GM12801 (cell line): ENCODE results near the gene CRACDL.

Experiments
- TF ChIP-seq, protein P1 (sequence below): IDR thresholded peaks from one replicate; pipeline ENCODE4 v1.5.1; 2011; ENCODE audit warnings: control low read depth; ENCODE audit not compliant: insufficient read length; ENCODE audit errors: extremely low read depth

Gene CRACDL

DNA sequence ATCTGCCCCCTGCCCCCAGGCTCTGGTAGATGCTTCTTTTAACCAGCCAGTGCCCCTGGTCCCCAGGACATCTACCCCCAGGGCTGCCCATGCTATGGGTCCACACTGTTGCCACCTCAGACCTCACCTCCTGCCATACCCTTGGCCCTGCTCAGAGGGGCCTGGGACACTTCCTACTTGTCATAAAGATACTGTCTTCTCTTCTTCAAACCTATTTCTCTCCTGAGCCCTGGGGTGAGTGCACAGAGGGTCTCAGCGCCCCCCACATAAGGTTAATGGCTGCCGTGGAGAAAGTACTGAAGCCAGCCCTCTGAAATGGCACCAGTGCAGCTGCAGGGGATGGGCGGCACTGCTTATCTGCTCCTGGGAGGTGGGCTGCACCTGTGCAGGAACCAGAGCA is 127.5 kb downstream of the CRACDL start:
- TF ChIP-seq, protein P1, sequence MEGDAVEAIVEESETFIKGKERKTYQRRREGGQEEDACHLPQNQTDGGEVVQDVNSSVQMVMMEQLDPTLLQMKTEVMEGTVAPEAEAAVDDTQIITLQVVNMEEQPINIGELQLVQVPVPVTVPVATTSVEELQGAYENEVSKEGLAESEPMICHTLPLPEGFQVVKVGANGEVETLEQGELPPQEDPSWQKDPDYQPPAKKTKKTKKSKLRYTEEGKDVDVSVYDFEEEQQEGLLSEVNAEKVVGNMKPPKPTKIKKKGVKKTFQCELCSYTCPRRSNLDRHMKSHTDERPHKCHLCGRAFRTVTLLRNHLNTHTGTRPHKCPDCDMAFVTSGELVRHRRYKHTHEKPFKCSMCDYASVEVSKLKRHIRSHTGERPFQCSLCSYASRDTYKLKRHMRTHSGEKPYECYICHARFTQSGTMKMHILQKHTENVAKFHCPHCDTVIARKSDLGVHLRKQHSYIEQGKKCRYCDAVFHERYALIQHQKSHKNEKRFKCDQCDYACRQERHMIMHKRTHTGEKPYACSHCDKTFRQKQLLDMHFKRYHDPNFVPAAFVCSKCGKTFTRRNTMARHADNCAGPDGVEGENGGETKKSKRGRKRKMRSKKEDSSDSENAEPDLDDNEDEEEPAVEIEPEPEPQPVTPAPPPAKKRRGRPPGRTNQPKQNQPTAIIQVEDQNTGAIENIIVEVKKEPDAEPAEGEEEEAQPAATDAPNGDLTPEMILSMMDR: no peak

DNA sequence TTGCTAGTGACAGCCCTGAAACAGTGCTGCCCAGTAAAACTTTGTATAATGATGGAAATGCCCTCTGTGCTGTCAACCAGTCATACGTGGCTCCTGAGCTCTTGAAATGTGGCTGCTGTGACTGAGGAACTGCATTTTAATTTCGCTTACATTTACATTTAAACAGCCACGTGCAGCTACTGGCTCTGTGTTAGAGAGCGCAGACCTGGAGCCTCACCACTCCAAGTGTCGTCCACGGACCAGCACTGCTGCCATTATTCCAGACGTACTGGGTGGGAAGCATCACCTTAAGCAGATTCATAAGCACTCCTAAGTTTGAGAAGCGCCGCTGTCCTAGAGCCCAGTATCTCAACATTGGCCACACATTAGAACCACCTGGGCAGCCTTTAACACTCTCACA is 128.1 kb downstream of the CRACDL start:
- TF ChIP-seq, protein P1: no peak

DNA sequence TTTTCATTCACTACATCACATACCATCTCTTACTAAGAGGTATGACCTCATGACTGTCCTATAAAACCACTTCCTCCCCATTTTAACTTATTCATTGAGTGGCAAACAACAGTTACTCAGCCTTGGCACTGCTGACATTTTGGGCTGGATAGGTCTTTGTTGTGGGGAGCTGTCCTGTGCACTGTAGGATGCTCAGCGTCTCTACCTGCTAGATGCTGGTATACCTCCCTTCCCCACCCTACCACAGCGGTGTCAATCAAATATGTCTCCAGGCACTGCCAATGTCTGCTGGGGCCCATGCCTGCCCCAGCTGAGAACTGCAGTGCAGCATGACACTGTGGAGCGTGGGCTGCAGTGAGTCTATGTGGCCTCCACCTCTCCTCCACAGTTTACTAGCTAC is 128.8 kb downstream of the CRACDL start:
- TF ChIP-seq, protein P1: no peak

DNA sequence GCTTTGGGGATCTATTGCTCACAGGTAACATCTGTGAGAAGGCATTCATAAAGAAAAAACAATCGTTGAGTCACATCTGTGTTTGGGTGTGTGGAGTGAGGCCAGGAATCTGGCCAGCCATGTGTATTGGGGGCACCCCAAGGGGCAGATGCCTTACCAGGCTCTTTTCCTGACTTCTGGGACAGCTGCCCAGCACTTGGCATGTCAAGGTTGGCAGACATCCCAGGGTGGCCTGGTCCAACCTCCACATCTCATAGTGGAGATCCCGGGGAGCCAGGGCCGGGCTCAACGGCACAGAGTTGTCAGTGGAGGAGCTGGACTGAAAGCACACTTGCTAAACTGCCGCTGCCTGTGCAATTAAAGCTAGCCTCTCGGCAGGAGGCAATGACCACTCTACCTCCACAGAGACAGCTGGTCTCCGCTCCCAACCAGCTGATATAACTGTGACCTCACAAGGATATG is 129.8 kb downstream of the CRACDL start:
- TF ChIP-seq, protein P1: no peak

DNA sequence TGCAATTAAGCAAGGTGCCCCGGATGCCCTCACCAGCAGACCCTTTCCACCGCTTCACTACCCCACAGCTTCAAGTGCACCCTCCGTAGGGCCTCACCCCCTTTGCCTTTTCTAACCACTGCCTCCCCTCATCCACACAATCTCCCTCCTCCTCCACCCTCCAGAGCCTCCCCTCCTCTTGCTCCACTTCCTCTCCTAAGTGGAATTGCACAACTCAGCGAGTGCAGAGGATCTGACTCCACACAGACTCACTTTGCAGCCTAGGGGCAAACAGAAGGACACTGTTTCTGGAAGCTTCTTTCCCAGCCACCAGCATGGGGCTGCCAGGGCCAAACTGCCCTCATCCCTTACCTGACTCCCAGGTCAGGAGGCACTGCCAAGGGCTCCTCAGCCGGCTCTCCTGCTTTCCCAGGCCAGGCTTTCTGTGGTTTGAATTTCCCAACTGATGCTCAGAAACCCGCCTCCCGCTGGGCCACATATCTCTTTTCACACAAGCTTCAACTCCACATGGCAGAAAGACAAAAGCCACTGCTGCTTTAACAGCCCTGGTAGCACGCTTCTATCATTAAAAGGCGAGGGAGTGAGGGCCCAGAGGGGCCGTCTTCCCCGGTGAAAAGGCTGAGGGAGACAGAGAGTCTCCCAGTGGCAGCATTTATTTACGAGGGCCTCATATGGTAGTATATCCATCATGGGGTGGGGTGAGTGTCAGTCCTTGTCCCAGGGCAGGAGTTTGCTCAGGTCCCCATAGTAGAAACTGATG is 130.4 kb downstream of the CRACDL start:
- TF ChIP-seq, protein P1: no peak

DNA sequence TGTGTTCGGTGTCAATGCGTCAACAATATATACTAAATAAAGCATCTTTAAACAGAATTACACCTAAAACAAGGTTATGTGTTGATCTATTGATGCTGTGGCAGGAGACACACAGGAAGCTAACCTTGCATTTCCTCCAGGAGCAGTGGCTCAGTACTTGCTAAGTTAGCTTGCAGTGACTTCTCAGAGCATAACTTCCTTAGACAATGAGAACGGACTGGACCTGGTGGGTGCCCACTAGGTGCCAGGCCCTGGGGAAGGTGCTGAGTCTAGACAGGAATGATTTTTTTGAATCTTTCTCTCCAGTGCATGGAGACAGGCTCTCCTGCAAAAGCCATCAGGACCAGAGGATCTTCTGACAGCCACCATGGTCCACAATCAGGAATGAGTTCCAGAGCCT is 131.3 kb downstream of the CRACDL start:
- TF ChIP-seq, protein P1: no peak

DNA sequence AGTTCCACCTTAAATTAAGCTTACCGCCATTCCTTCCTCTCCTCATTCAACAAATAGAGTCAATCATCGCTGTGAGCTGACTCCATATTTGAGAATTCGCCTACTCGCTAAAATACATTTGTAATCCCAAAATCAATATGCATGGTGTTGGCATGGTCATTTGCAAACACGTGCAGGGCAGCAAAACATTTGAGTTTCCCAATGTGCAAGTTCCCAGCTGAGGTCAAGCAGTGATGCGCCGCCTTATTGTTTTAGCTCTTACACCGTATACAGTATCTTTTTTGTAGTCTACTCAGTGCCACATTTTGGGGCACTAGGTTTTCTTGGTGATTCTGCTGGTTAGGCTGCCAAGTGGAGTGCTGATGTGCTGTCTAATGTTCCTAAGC is 131.8 kb downstream of the CRACDL start:
- TF ChIP-seq, protein P1: no peak
